HEK293T (cell line): ENCODE results near the gene GNAL.
A peak's percentile ranks its signal among the peaks of the same experiment; 100 is the strongest.

Experiments
- CTCF ChIA-PET: fragments of 350-600 bp; formaldehyde crosslinking; extraction: SDS; loops from one replicate; lab custom pipeline; 2021; ENCODE audit warnings: antibody characterized with exemption, inconsistent platforms; lab: Yijun Ruan, JAX
- POLR2A ChIA-PET: fragments of 350-600 bp; formaldehyde crosslinking; extraction: SDS; loops from one replicate; lab custom pipeline; 2020; ENCODE audit warnings: antibody characterized with exemption, inconsistent platforms; lab: Yijun Ruan, JAX
- DNase-seq: peaks from one replicate; pipeline ENCODE4 v3.0.0; 2012; ENCODE audit warnings: mixed read lengths; ENCODE audit errors: extremely low spot score
- ARNT ChIP-seq: fragments of 450-650 bp; IDR thresholded peaks from 2 replicates; pipeline ENCODE4 v1.6.1; 2017; ENCODE audit warnings: mild to moderate bottlenecking
- BHLHE40 ChIP-seq: fragments of 450-650 bp; IDR thresholded peaks from 2 replicates; pipeline ENCODE4 v1.6.1; 2016; ENCODE audit warnings: mild to moderate bottlenecking, moderate library complexity, borderline replicate concordance
- CTBP1 ChIP-seq: fragments of 450-650 bp; IDR thresholded peaks from 2 replicates; pipeline ENCODE4 v1.6.1; 2016; ENCODE audit warnings: borderline replicate concordance
- ELF4 ChIP-seq: fragments of 450-650 bp; IDR thresholded peaks from 2 replicates; pipeline ENCODE4 v1.6.1; 2017; ENCODE audit warnings: antibody characterized with exemption
- FOXA1 ChIP-seq: fragments of 450-650 bp; IDR thresholded peaks from 2 replicates; pipeline ENCODE4 v1.6.1; 2016; ENCODE audit warnings: mild to moderate bottlenecking
- FOXK2 ChIP-seq: fragments of 450-650 bp; IDR thresholded peaks from 2 replicates; pipeline ENCODE4 v1.6.1; 2016; ENCODE audit warnings: mild to moderate bottlenecking
- FOXM1 ChIP-seq: fragments of 450-650 bp; IDR thresholded peaks from 2 replicates; pipeline ENCODE4 v1.6.1; 2017; ENCODE audit warnings: mild to moderate bottlenecking, borderline replicate concordance
- HDGF ChIP-seq: fragments of 450-650 bp; IDR thresholded peaks from 2 replicates; pipeline ENCODE4 v1.6.1; 2017; ENCODE audit warnings: antibody characterized with exemption, borderline replicate concordance
- L3MBTL2 ChIP-seq: fragments of 450-650 bp; conservative IDR thresholded peaks from 2 replicates; pipeline ENCODE4 v1.6.1; 2016; ENCODE audit warnings: mild to moderate bottlenecking
- LEF1 ChIP-seq: fragments of 450-650 bp; IDR thresholded peaks from 2 replicates; pipeline ENCODE4 v1.6.1; 2017; ENCODE audit warnings: mild to moderate bottlenecking, borderline replicate concordance
- NFRKB ChIP-seq: fragments of 450-650 bp; IDR thresholded peaks from 2 replicates; pipeline ENCODE4 v1.6.1; 2016; ENCODE audit warnings: mild to moderate bottlenecking, moderate library complexity
- SP1 ChIP-seq: fragments of 450-650 bp; IDR thresholded peaks from 2 replicates; pipeline ENCODE4 v1.6.1; 2017
- SUZ12 ChIP-seq: fragments of 450-650 bp; IDR thresholded peaks from 2 replicates; pipeline ENCODE4 v1.6.1; 2016; ENCODE audit warnings: mild to moderate bottlenecking
- TARDBP ChIP-seq: fragments of 450-650 bp; IDR thresholded peaks from 2 replicates; pipeline ENCODE4 v1.6.1; 2016
- ZNF384 ChIP-seq: fragments of 450-650 bp; IDR thresholded peaks from 2 replicates; pipeline ENCODE4 v1.6.1; 2016
- TF ChIP-seq, protein P1 (sequence below): fragments of 450-650 bp; IDR thresholded peaks from 2 replicates; pipeline ENCODE4 v1.6.1; 2016

Gene GNAL

DNA sequence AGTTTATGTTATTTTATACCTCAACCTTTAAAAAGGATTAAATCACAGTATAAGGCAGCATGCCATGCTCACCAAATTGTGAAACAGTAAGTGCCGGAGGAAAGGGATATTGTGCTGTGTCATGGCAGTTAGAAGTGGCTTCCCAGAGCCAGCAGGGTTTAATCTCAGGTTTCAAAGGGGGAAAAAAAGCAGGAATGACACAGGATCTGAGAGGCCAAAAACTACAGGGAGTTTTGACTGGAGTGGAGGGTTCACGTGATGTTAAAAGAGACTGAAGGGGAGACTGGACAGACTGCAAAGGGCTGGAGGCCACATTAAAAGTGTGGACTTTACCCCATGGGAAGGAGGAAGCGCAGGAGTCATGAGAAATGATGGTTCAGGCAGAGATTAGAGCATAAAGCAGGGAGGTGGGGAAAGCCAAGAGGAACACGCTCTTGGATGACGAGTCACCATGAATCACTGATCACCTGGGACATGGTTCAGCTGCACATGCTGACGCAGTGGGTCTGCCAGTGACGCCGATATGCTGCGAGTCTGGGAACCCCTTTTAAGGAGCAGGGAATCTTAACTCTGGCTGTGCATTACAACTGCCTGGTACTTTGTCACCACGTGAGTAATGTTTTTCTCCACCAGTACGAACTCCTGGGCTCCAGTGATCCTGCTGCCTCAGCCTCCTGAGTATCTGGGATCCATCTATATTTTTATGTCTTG is 168.3 kb downstream of the GNAL start:
- TF ChIP-seq LEF1 = no peak
- no peak for TF ChIP-seq SUZ12
- peak; percentile 52; the same call in 1 of the 2 replicates for TF ChIP-seq ZNF384
- CTCF ChIA-PET = no interaction called here
- DNase-seq = peak; percentile 33
- POLR2A ChIA-PET = no interaction called here

DNA sequence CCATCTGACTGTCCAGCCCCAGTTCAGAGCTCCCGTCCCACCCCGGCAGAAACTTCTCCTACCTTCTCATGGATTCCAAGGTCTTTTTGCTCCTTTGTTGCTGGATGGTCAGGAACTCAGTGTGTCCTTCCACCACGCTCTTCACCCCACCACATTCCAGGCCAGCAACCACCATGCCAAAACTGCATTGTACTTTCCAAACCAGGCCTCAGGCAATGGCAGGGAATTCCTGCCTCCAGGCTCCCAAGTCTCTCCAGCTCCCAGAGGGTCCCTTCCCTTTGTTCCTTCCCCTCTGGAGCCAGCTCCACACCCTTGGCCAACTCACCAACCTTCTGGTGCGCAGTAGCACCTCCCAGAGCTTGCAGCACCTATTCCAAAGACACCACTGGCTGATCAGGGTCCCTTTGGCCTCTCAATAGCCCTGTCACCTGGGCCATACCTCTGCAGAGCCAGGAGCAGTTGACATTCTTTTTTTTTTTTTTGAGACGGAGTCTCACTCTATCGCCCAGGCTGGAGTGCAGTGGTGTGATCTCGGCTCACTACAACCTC is 170.3 kb downstream of the GNAL start:
- CTCF ChIA-PET = no interaction called here
- POLR2A ChIA-PET = no interaction called here
- DNase-seq = no peak
- TF ChIP-seq LEF1 (no peak), FOXM1 (no peak), ELF4 (no peak), FOXK2 (no peak), CTBP1 (no peak), ARNT (no peak), ZNF384 (no peak), BHLHE40 (no peak), SUZ12 (no peak), FOXA1 (no peak), HDGF (no peak), TARDBP (no peak), NFRKB (no peak), SP1 (no peak), L3MBTL2 (no peak)
- TF ChIP-seq, protein P1, sequence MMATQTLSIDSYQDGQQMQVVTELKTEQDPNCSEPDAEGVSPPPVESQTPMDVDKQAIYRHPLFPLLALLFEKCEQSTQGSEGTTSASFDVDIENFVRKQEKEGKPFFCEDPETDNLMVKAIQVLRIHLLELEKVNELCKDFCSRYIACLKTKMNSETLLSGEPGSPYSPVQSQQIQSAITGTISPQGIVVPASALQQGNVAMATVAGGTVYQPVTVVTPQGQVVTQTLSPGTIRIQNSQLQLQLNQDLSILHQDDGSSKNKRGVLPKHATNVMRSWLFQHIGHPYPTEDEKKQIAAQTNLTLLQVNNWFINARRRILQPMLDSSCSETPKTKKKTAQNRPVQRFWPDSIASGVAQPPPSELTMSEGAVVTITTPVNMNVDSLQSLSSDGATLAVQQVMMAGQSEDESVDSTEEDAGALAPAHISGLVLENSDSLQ = no peak

DNA sequence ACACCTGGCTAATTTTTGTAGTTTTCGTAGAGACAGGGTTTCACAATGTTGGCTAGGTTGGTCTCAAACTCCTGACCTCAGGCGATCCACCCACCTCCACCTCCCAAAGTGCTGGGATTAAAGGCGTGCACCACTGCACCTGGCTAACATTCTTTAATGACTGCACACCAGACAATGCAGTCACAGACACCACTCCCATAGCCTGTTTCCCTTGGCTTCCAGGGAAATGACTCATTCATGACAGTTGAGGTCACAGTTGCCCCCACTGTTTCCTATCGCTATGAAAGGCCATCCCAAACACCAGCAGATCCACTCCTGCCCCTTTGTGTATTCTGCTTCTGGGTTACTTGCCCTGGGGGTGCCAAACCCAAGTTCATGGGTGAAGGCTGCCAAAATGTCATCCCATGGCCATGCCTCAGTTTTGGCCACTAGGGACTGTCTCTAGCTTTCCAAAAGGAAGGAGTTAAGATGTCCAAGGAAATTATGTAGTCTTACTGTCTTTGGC is 170.9 kb downstream of the GNAL start:
- no peak for TF ChIP-seq BHLHE40
- no peak for TF ChIP-seq HDGF
- TF ChIP-seq, protein P1 = no peak
- TF ChIP-seq FOXM1 = no peak
- no peak for TF ChIP-seq ARNT
- no peak for TF ChIP-seq CTBP1
- CTCF ChIA-PET = no interaction called here
- POLR2A ChIA-PET = interaction anchor here (1.0 kb wide), 1 partner anchor 9 kb away, joined by 3 read pairs; the partner anchor contains the start of gene CHMP1B
- DNase-seq = no peak

DNA sequence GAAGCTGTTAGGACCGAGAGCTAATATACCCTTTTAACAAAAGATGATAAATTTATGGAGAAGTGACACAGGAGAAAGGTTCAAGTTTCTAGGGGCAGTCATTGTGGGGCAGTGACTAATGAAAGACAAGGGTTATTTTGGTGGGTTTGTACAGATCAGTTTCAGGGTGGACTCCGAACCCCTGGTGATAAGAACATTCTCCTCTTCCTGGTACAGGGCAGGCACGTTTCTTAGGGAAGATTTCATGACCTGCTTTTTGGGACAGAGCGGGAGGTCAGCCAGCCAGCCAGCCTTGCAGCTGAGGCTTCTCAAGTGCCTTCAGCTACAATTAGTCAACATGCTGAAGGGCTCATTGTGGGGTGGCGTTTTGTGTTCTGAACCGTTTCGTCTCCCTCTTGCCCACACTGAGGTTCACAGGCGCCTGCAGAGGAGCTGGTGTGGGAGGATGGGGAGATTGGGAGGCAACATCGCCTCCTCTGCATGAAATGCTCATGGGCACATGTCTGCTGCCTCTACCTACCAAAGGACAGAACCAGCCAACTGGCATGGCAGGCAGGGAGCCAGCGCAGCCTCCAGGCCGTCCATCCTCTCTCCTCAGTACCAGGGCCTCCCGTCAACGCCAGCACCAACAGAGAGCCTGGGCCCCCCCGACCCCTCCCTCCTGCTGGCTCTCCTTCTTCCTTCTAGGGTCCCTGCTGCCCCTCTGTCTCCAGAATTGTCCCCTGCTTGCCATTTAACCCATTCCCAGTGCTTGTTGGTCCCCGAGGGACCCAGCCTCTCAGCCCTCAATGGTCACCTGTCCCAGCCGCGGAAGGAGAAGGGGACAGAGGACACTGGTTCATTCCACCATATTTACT is 171.8 kb downstream of the GNAL start:
- CTCF ChIA-PET = no interaction called here
- no peak for DNase-seq
- TF ChIP-seq, protein P1 = no peak
- TF ChIP-seq CTBP1 (no peak), HDGF (no peak)
- POLR2A ChIA-PET = interaction anchor here (1.0 kb wide), 1 partner anchor 10 kb away, joined by 3 read pairs; the partner anchor contains the start of gene CHMP1B

DNA sequence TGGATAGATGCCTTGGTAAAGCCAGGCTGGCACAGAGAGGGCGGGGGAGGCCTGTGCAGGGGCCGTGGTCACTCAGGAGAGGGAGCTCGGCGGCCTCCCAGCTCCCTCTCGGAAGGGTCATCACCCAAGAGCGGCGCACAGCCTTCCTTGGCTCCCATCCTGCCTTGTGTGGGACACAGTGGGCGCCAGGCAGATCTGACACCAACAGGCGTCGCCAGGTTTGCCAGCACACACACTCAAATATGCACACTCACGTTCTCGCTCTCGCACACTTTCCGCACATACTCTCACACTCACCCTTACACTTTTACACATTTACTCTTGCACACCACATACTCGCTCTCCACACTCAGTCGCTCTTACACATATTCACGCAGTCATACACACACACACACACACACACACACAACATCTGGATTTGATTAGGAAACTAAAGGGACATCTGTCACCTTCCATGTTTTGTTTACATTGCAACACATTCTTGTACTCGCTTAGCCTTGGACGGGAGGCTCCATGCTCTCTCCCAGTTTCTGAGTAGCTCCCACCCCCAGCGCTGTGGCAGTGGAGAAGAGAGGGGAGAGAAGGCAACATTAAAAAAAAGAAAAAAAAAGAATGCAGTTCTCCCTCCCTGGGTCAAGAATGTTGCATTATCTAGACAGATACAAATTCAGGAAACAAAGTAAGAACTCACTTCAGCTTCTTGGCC is 172.7 kb downstream of the GNAL start:
- ChIA-PET POLR2A (no interaction called here), CTCF (no interaction called here)
- DNase-seq = no peak
- TF ChIP-seq ZNF384 (no peak), NFRKB (no peak), ELF4 (no peak), ARNT (no peak), HDGF (no peak), LEF1 (no peak), FOXA1 (no peak), FOXK2 (no peak), FOXM1 (no peak), BHLHE40 (no peak)
- TF ChIP-seq, protein P1 = no peak
